Measurements from ENCODE around the gene PLEKHG3. TPM values are rescaled to one million over a fixed set of nuclear protein-coding genes. Genes with fewer than 3 reads are reported as not detected.

PLEKHG3 gene
- total RNA-seq, 1 donor from 2014 or later = 10.1 TPM

DNA sequence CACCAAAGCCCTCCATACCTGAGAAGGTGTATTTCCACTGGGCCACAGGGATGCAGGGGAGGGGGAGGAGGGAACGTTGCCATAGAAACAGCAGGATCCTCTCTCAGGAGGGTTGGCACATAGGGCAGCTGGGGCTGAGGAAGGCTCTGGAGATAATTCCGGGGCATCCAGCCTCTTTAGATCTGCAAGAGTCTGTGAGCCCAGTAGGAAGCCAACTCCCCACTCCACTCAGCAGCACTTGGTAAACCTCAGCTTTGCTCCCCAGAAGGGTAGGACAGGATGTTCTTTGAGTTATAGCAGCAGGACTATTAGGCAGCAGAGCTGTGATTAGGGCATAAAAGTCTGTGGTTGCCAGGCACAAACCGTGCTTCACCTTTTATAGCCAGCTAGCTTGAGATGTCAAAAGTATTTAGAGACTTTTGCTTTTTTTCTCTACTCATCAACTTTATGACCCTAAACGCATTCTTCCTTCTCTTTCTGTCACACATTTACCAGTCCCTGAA lies 7.8 kb upstream of the PLEKHG3 start:
- DNase-seq = no peak
- TF ChIP-seq, protein P1, sequence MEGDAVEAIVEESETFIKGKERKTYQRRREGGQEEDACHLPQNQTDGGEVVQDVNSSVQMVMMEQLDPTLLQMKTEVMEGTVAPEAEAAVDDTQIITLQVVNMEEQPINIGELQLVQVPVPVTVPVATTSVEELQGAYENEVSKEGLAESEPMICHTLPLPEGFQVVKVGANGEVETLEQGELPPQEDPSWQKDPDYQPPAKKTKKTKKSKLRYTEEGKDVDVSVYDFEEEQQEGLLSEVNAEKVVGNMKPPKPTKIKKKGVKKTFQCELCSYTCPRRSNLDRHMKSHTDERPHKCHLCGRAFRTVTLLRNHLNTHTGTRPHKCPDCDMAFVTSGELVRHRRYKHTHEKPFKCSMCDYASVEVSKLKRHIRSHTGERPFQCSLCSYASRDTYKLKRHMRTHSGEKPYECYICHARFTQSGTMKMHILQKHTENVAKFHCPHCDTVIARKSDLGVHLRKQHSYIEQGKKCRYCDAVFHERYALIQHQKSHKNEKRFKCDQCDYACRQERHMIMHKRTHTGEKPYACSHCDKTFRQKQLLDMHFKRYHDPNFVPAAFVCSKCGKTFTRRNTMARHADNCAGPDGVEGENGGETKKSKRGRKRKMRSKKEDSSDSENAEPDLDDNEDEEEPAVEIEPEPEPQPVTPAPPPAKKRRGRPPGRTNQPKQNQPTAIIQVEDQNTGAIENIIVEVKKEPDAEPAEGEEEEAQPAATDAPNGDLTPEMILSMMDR (IDR thresholded peaks at IDR 0.05; ENCODE audit: partially characterized antibody, unreplicated experiment) = no peak
- H3K9me3 Mint-ChIP-seq (ENCODE audit: unreplicated experiment) = peaks cover 1% of the 10 kb centered on the region
- peaks cover 4% of the 10 kb centered on the region for H3K27me3 Mint-ChIP-seq (ENCODE audit: unreplicated experiment)
- no peaks in the 10 kb centered on the region for H3K36me3 Mint-ChIP-seq (ENCODE audit: unreplicated experiment)
- H3K4me3 Mint-ChIP-seq (ENCODE audit: unreplicated experiment) = no peak overlapping the region
- H3K4me1 Mint-ChIP-seq (ENCODE audit: low read depth, unreplicated experiment) = no peaks in the 10 kb centered on the region
- H3K27ac Mint-ChIP-seq (ENCODE audit: unreplicated experiment) = no peak overlapping the region

DNA sequence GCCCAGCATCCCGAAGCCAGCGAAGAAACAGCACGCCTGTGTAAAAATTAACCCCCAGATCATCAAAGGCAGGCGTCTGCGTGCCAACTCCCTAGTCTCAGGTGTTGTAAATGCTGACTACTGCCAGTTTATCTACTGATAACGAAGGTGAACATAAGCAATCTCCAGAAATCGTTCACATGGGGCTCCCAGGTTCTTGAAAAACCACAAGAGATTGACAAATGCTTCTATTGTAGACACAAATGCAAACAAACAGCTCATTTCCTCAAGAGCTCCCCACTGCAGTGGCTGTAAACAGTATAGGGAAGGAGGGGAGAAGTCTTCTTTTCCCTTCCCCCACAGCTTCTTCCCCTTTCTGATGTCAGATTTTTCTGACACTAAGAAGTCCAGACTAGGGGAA lies 5.3 kb upstream of the PLEKHG3 start:
- no peak overlapping the region for H3K27ac Mint-ChIP-seq (ENCODE audit: unreplicated experiment)
- peaks cover 11% of the 10 kb centered on the region for H3K27me3 Mint-ChIP-seq (ENCODE audit: unreplicated experiment)
- H3K36me3 Mint-ChIP-seq (ENCODE audit: unreplicated experiment) = no peaks in the 10 kb centered on the region
- H3K9me3 Mint-ChIP-seq (ENCODE audit: unreplicated experiment) = peaks cover 1% of the 10 kb centered on the region
- TF ChIP-seq, protein P1 (IDR thresholded peaks at IDR 0.05; ENCODE audit: partially characterized antibody, unreplicated experiment) = no peak
- H3K4me1 Mint-ChIP-seq (ENCODE audit: low read depth, unreplicated experiment) = peaks cover 6% of the 10 kb centered on the region
- no peak overlapping the region for H3K4me3 Mint-ChIP-seq (ENCODE audit: unreplicated experiment)
- DNase-seq = no peak

DNA sequence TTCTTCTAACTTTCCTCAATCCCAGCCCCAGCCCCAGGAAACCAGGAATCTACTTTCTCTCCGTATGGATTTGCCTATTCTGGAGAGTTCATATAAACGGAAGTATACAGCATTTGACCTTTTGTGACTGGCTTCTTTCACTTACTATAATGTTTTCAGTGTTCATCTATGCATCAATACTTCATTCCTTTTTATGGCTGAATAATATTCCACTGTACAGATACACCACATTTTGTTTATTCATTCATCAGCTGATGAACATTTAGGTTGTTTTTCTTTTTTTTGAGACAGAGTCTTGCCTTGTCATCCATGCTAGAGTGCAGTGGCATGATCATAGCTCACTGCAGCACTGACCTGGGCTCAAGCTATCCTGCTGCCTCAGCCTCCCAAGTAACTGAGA lies 3.9 kb upstream of the PLEKHG3 start:
- Mint-ChIP-seq H3K27ac (ENCODE audit: unreplicated experiment) (no peak overlapping the region), H3K4me3 (ENCODE audit: unreplicated experiment) (no peak overlapping the region), H3K36me3 (ENCODE audit: unreplicated experiment) (no peaks in the 10 kb centered on the region), H3K27me3 (ENCODE audit: unreplicated experiment) (peaks cover 11% of the 10 kb centered on the region), H3K9me3 (ENCODE audit: unreplicated experiment) (peaks cover 3% of the 10 kb centered on the region), H3K4me1 (ENCODE audit: low read depth, unreplicated experiment) (peaks cover 6% of the 10 kb centered on the region)
- no peak for DNase-seq
- TF ChIP-seq, protein P1 (IDR thresholded peaks at IDR 0.05; ENCODE audit: partially characterized antibody, unreplicated experiment) = no peak

DNA sequence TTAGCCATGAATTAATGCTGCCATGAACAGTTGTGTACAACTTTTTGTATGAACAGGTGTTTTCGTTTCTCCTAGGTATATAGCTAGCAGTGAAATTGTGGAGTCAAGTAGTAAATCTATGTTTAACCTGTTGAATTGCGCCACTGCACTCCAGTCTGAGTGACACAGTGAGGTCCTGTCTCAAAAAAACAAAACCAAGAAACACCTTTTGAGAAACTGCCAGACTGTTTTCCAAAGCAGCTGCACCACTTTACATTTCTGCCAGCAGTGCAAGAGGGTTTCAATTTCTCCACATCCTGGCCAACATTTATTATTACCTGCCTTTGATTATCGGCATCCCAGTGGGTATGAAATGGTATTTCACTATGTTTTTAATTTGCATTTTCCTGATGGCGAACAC lies 3.3 kb upstream of the PLEKHG3 start:
- H3K36me3 Mint-ChIP-seq (ENCODE audit: unreplicated experiment) = no peaks in the 10 kb centered on the region
- H3K27ac Mint-ChIP-seq (ENCODE audit: unreplicated experiment) = no peak overlapping the region
- peaks cover 13% of the 10 kb centered on the region for H3K27me3 Mint-ChIP-seq (ENCODE audit: unreplicated experiment)
- no peak for DNase-seq
- peaks cover 9% of the 10 kb centered on the region for H3K4me1 Mint-ChIP-seq (ENCODE audit: low read depth, unreplicated experiment)
- TF ChIP-seq, protein P1 (IDR thresholded peaks at IDR 0.05; ENCODE audit: partially characterized antibody, unreplicated experiment) = no peak
- no peak overlapping the region for H3K4me3 Mint-ChIP-seq (ENCODE audit: unreplicated experiment)
- H3K9me3 Mint-ChIP-seq (ENCODE audit: unreplicated experiment) = peaks cover 3% of the 10 kb centered on the region

DNA sequence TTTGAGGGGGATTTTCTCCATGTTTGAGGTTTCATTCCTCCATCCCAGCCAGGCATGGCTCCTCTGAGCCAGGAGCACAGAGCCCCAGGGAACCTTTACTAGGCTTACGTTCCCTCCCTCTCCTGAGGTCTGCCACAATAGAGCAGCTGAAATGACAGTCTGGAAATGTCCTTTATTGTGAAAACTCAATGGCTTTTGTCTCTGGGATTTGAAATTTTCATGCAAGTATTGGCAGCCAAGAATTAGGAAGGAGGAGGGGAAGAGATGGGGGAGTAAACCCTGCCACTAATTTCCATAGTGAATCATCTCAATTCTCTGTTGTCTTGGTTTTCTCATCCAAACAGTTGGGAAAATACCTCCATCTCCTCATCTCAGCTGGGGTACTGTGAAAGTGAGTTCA lies 2.6 kb upstream of the PLEKHG3 start:
- H3K27me3 Mint-ChIP-seq (ENCODE audit: unreplicated experiment) = peaks cover 13% of the 10 kb centered on the region
- H3K4me3 Mint-ChIP-seq (ENCODE audit: unreplicated experiment) = no peak overlapping the region
- peaks cover 11% of the 10 kb centered on the region for H3K4me1 Mint-ChIP-seq (ENCODE audit: low read depth, unreplicated experiment)
- no peak for DNase-seq
- no peak overlapping the region for H3K27ac Mint-ChIP-seq (ENCODE audit: unreplicated experiment)
- peaks cover 2% of the 10 kb centered on the region for H3K9me3 Mint-ChIP-seq (ENCODE audit: unreplicated experiment)
- TF ChIP-seq, protein P1 (IDR thresholded peaks at IDR 0.05; ENCODE audit: partially characterized antibody, unreplicated experiment) = no peak
- no peaks in the 10 kb centered on the region for H3K36me3 Mint-ChIP-seq (ENCODE audit: unreplicated experiment)
